GM21723 (cell line): Measurements from ENCODE around the gene OR10C1.

Experiments
- ATAC-seq: cut with Tn5 transposase; IDR thresholded peaks from one replicate; pipeline ENCODE4 v1.9.1; 2021; ENCODE audit warnings: mild to moderate bottlenecking, moderate library complexity; ENCODE audit not compliant: unreplicated experiment

Gene OR10C1

DNA sequence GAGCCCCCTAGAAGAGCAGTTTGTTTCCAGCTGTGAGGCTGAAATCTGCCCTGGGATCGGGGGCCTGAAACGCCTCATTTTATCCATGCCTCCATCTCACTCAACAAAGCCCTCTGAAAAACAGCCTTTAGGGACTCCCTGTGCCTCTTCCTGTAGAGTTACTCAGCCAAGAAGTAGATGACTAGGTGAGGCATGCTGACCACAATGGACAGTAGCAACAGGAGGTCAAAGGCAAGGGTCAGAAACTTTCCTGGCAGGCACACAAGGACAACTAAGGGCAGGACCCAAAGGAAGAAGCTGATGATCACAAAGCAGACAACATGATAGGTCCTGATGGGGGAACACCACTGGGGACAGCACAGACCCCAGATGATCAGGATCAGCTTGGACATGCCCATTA lies 35.9 kb downstream of the OR10C1 start:
- no peak for ATAC-seq

DNA sequence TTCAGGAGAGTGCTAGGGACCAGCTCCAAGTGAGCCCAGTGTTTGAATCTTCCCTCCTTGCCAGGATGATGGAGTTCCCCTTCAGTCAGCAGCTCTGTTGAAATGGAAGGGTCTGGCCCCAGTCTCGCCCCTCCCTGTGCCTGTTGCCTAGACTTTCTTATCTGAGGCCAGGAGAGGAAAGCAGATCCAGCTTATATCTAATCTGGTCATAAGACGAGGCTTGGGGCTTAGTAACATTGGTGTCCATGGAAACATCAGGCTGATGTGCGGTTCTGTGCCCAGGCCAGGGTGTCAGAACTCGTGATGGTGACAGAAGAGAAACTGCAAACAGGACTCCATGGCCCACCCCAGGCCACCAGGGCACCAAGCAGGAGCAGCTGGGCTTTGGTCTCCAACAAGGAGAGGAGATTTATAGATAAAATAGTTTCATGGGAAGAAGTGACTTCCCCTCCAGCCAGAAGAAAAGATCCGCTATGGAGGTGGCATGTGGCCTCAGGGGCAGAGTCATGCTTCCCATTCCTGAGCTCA lies 38.9 kb downstream of the OR10C1 start:
- no peak for ATAC-seq

DNA sequence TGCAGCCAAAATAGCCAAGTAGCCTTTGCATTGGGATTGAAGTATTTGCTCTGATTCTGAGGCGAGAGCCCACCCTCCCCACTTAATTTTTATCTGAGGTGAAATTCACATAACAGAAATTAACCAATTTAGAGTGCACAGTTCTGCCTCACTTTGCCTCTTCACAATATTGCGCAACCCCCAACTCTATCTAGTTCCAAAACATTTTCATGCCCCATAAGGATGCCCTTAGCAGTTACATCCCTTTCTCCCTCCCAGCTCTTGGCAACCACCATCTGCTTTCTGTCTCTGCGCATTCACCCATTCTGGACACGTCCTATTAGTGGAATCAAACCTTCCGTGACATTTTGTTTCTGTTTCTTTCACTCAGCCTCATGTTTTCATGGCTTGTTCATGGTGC lies 39.6 kb downstream of the OR10C1 start:
- no peak for ATAC-seq

DNA sequence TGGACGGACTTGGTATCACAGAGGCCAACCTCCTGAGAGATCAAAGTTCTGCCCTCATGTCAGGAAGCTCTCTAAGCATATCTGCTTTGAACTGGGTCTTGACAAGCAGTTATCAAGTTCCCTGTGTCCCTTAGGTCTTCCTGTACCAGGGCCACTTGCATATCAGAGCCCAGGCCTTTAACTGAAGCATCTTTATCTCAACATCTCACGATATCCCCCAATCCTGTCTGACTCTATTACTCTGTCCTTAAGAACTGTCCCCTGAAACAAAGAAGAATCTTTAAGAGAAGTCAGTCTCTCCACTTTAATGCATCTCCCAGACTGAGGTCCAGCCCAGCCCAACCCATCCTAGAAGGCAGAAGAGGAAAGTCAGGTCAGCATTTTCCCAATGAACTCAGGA lies 40.5 kb downstream of the OR10C1 start:
- no peak for ATAC-seq

DNA sequence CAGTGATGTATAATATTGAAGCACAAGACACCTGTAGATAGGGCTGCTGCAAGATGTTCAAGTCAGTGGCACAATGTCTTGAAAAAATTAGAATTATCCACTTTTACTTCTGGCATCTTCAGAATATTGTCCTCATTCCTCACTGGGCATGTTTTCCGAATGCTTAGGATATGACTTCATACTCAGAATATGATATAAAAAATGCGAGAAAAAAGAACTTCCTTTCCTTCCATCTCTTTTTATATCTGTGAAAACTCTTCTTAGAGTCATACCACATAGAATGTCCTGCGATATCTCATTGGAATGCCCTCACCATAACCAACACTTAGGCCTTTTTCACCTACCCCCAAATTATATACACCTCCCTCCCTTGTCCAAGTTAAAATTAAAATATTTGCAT lies 44.1 kb downstream of the OR10C1 start:
- no peak for ATAC-seq

DNA sequence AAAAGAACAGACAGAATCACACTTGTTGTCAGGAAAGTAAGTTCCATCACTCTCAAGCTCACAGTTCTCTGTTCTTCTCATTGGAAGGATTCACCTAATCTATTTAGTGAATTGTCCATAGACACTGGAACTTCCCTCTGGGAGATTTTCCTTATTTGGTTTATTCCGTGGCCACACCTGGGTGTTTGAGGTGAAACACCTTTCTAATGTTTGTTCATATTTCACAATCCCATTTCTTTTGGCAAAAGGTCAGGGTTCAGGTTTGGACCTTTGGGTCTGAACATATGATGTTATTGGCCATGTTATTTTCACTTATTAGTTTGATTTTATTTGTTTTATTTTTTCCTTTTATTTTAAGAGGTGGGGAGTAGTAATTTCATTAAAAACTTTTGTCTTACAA lies 44.6 kb downstream of the OR10C1 start:
- ATAC-seq, result no peak

DNA sequence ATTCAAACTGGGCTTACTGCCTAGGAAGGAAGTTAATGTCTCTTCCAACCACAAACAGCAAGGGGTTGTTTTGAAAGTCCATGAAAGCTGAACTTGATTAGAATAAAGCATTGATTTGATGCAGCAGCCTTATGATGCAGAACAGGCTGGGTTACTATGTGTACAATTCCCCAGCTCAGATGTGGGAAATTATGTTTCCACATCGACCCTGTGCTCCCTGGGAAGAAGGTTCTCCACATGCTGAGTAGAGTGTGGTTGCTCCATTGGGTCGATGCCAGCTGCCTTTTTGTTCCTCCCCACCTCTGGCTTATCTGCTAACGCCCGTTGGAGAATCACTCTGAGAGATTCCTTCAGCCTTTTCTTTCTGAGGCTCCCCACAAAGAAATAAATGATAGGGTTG lies 47.5 kb downstream of the OR10C1 start:
- ATAC-seq, result no peak

DNA sequence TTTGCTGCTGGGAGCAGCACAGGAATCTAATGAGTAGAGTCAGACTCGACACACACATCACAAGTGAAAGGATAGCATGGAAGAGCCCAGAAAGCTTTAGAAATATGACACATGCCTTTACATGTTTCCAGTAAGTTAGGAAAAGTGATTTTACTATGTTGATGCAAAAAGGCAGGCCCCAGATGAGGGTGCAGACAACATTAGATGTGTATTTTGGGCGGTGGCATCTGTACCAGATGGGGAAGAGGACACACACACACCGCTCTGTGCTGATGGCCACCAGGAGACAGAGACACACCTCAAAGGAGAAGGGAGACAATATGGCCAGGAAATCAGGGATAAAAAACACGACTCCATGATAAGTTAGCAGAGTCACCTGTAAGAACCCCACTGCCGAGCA lies 48.0 kb downstream of the OR10C1 start:
- ATAC-seq, result no peak

DNA sequence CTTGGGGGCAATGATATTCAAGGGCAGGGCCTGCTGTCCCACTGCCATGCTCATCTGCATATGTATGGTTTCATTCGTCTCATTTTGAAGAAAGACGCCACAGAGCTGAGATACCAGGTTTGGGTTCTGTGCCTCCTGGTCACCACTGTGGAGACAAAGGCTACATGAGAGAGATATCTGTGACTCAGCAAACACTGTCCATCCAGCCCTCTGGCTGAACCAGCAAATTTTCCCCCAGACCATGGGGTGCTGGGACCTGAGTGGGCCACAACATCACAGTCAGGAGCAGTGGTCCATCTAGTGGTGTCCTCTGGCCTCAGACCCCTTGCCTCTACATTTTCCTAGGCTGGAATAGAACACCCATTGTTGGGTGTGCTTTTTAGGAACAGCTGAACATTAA lies 48.6 kb downstream of the OR10C1 start, which contains the start of gene MAS1L:
MAS1L (minus strand) TSS at position 297 of the 400 bp plus-strand sequence; CDS start at position 243, 54 bp downstream.
- ATAC-seq, result no peak

DNA sequence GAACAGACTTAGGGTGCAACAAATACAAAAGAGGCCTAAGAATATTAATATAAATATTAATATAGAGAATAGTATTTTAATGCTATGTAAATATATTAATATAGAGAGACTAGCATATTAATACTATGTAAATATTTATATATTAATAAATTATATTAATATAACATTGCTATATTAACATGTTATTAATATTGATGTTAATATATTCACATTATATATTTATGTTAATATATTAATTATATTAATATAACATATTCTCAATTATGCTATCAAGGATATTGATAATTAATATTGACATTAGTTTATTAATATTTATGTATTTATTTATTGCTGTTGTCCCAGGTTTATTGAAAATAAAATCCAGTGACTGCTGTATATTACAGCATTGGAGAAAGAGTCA lies 49.8 kb downstream of the OR10C1 start:
- no peak for ATAC-seq

DNA sequence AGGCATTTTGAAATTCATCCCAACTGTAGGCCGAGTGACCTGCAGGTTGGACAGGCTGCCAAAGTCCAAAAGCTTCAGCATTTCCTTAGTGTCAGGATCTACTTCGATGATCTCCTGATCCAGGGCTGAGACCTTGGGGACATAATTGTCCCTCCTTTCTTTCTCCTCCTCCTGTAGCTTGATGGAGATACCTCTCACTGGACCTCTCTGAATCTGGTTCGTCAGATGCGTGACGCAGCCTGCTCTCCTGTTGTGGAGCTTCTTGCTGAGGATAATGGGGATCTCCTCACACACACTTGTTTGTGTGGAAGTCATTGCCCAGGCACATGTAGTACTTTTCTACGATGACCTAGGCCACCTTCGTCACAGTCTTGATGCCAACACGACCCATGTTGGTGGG lies 50.2 kb downstream of the OR10C1 start:
- ATAC-seq, result no peak

DNA sequence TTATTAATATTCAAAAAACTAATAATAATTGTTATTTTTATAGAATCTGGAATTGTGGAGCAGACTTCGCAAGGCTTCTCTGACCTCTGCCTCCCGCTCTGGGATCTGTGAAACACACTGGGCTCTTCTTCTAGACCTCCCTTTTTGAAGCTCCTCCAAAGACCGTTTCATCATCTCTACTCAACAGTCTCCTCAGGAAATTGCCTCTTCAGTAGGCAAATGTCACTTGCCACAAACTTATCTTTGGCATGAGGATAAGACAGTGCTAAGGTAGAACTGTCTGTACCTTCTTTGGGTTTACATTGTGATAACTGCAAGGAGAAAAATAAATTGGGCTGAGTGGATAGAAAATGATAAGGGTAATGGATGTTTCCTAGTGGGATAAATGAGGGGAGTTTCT lies 50.9 kb downstream of the OR10C1 start:
- no peak for ATAC-seq

DNA sequence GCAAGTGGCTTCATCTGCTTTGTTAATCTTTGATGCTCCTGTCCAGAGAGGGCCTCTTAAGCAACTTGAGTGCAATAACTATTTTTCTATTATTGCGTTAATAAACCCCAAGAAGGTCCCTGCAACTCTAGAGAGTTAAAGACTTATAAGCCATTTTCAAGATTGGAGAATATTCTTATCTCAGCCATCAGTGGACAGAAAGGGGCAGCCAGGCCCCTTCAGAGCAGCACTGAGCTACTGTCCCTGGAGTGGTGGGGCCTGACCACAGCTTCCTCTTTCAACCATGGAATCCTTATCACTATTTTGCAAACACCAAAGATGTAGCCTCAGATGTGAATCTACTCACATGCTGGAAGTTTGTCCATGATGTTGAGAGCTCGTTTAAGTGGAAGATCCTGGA lies 51.4 kb downstream of the OR10C1 start:
- ATAC-seq, result no peak
